HG03025 (cell line): ENCODE measurements around the gene BRMS1L.
A peak's percentile ranks its signal among the peaks of the same experiment; 100 is the strongest.
"Not testable (repeated sequence)": the region's sequence is repeated elsewhere in the genome, so short reads cannot be mapped to it uniquely, and the experiment has no call there.

ENCODE experiments used
- ATAC-seq: cut with Tn5 transposase; IDR thresholded peaks from one replicate; pipeline ENCODE4 v1.9.1; 2021; ENCODE audit warnings: mild to moderate bottlenecking, moderate library complexity; ENCODE audit not compliant: unreplicated experiment, low FRiP score

BRMS1L gene

DNA sequence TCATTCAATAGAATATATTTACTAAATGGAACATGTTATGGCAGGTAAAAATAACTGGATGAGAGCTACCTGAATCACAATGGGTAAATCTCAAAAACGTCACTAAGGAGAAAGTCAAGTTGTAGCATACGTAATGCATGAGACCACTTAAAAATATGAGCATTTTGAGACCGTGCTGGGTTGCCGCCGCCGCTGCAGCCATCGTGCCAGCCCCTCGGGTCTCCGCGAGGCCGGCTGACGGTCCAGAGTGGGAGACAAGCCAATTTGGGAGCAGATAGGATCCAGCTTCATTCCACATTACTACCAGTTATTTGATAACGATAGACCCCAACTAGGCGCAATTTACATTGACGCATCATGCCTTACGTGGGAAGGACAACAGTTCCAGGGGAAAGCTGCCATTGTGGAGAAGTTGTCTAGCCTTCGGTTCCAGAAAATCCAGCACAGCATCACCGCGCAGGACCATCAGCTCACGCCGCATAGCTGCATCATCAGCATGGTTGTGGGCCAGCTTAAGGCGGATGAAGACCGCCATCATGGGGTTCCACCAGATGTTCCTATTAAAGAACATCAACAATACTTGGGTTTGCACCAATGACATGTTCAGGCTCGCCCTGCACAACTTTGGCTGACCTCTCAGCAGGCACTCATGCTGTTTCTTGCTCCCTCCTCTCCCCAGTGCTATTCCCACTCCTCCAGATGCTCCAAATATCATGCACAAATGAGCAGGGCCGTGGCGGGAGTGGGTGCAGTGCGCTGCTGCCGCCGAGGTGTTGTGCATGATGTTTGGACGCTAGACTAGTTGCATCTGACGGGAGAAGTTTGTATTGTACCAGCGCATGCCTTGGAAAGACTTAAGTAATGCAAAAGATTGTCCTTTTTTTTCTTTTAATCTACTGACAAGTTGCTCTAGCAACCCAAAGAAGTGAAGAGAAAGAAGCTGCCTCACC is 6.3 kb upstream of the BRMS1L start:
- no peak for ATAC-seq

GRCh38 chr14:35821564-35822411 is 4.3 kb upstream of the BRMS1L start:
- ATAC-seq, result no peak

DNA sequence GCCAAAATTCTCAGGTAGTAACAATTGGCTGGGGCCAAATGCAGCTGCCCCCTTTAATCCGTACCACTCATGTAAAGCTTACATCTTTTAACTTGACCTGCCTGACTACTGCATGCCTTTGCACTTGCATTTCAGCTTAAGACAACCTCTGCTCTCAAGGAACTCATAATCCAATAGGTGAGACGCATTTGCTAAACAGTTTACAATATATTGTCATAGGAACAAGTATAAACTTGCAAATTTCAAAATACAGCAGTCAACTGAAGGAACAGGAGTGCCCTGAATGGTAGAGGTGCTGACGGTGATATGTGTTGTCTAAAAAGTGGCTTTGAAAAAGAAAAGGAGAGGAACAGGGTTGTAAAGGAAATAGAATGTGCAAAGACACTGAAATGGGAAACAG is 3.6 kb upstream of the BRMS1L start:
- no peak for ATAC-seq

DNA sequence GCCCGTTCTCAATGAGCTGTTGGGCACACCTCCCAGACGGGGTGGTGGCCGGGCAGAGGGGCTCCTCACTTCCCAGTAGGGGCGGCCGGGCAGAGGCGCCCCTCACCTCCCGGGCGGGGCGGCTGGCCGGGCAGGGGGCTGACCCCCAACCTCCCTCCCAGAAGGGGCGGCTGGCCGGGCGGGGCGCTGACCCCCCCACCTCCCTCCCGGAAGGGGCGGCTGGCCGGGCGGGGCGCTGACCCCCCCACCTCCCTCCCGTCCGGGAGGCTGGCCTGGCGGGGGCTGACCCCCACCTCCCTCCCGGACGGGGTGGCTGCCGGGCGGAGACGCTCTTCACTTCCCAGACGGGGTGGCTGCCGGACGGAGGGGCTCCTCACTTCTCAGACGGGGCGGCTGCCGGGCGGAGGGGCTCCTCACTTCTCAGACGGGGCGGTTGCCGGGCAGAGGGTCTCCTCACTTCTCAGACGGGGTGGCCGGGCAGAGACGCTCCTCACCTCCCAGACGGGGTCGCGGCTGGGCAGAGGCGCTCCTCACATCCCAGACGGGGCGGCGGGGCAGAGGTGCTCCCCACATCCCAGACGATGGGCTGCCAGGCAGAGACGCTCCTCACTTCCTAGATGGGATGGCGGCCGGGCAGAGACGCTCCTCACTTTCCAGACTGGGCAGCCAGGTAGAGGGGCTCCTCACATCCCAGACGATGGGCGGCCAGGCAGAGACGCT is 1.5 kb upstream of the BRMS1L start:
- ATAC-seq, result not testable (repeated sequence)

- ATAC-seq, result no peak
Observed at GRCh38 chr14:35825968-35826217, 245 bp upstream of the BRMS1L start.

DNA sequence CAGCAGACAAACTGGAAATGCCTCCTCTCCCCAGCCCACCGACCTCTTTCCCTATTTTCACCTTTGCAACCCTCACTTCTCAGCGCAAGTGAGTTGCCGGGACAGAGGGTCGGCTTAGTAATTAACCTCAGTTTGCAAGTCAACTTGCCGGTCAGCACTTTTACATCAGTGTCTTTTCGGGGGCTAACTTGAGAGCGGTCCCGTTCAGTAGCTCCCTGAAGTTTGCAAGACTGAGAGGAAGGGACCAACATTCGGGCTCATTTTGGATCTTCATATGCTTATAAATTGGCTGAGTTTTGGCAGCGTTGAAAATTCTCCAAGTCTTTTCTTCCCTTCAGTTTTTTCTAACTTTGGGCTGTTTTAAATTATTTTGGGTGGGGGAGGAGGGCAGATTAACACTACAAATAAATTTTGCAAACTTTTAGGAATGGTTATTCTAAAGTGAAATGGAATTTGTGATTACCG is 846 bp downstream of the BRMS1L start:
- ATAC-seq, result no peak

GRCh38 chr14:35827678-35828472 is 1.7 kb downstream of the BRMS1L start:
- ATAC-seq, result no peak

DNA sequence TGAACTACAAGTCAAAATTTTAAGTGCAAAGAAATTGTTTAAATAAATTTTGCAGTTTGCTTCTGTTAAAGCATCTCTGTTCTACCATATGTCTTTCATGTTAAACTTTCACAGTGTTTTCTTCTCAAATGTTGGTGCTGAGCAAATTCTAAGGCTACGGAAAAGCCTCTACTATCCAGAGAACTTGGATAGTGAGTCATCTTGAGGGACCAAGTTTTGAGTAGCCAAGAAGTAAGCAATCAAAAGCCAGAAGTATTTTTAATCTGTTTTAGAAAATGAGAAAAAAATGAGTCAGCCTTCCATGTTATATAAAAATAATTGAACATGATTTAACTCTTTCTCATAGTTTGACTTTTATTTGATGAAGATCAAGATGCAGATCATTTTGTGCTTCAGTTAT is 3.3 kb downstream of the BRMS1L start:
- ATAC-seq, result no peak

DNA sequence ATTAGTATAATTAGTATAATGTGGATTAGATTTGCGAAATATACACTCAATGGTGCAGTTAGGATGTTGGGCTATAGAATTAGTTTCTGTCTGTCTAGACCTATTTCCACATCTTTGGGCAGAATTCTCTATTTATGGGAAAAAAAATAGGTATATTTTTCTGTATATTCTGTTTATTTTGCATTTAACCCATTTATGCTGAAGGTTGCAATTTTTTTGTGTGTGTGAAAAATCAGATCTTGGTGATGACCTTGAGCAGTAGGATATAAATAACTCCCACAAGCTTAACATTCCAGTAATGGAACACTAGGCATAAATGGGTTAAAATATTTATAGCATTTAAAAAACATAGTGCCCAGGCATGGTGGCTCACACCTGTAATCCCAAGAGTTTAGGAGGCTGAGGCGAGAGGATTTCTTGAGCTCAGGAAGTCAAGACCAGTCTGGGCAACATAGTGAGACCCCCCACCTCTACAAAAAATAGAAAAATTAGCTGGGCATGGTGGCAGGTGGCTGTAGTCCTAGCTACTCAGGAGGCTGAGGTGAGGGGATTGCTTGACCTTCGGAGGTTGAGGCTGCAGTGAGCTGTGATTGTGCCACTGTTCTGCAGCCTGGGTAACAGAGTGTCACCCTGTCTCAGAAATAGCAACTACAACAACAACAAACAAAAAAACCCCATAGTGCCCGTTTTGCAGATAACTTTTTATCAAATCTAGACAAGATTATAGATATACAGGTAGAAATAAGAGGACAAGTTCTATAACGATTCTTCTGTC is 9.3 kb downstream of the BRMS1L start:
- no peak for ATAC-seq

- ATAC-seq, result not testable (repeated sequence)
Observed at GRCh38 chr14:35841704-35842103, 15.6 kb downstream of the BRMS1L start.

- ATAC-seq, result not testable (repeated sequence)
Observed at GRCh38 chr14:35842245-35842644, 16.1 kb downstream of the BRMS1L start.

- ATAC-seq, result no peak
Observed at GRCh38 chr14:35844494-35844893, 18.4 kb downstream of the BRMS1L start.

GRCh38 chr14:35847636-35848035 is 21.5 kb downstream of the BRMS1L start:
- ATAC-seq, result no peak

DNA sequence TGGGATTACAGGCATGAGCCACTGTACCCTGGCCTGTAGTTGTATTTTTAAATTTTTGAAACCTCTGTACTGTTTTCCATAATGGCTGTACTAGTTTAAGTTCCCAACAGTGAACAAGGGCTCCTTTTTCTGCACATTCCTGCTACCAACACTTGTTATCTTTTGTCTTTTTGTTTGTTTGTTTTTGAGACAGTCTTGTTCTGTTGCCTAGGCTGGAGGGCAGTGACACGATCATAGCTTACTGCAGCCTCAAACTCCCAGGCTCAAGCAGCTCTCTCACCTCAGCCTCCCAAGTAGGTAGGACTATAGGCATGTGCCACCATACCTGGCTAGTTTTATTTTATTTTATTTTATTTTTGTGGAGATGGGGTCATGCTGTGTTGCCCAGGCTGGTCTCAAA is 23.0 kb downstream of the BRMS1L start:
- no peak for ATAC-seq

DNA sequence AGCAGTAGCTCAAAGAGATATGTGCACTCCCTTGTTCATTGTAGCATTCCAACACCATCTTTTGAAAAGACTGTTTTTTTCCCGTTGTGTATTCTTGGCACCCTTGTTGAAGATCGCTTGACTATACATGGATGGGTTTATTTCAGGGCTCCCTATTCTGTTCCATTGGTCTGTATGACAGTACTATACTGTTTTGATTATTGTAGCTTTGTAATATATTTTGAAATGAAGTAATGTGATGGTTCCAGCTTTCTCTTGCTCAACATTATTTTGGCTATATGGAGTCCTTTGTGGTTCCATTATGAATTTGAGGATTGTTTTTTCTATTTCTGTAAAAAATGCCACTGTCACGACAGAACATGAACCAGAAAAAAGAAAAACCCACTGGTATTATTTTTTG is 25.7 kb downstream of the BRMS1L start:
- ATAC-seq, result no peak

GRCh38 chr14:35853225-35853624 is 27.1 kb downstream of the BRMS1L start:
- no peak for ATAC-seq

- ATAC-seq, result no peak
Observed at GRCh38 chr14:35854696-35855270, 28.6 kb downstream of the BRMS1L start.

DNA sequence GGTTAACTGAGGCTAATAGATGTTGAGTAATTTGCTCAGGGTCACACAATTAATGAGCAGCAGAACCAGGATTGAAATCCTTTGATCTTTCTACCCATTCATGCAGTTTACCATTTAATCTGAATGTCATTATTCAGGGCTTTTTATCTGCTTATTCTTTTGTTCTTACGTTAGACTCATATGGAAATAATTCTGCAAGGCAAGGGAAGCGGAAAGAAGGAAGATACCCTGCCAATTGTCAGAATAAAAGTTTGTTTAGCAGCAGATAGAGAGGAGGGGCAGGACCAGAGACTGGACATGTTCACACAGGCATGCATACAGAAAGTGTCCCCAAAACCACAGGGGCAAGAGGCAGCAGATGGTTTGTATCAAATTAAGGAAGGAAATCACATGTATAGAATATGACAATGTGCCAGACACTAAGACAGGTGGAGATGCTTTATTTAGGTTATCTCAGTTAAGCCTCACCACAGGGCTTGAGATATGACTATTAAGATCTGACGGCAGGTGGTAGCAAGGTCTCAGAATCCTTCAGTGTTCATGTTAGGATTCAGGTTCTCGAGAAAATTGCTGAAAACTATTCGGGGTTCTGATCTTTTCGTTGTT is 29.8 kb downstream of the BRMS1L start:
- peak; percentile 82 for ATAC-seq
